H9 (cell line): Measurements from ENCODE around the gene MARS1. TPM values are rescaled to one million over a fixed set of nuclear protein-coding genes. Genes with fewer than 3 reads are reported as not detected.

ENCODE experiments used
- DNase-seq: peaks from one replicate; pipeline ENCODE4 v3.0.0-alpha.2; 2017
- H2AFZ ChIP-seq: one replicate; pipeline ENCODE4 v1.6.1; 2013; ENCODE audit warnings: mild to moderate bottlenecking, low read length, control low read depth, moderate library complexity
- H2AK5ac ChIP-seq: 2 replicates; pipeline ENCODE4 v1.6.1; 2013; ENCODE audit warnings: low read length, control low read depth, mixed read lengths; ENCODE audit not compliant: insufficient read length
- H2BK120ac ChIP-seq: one replicate; pipeline ENCODE4 v1.6.1; 2013; ENCODE audit warnings: low read depth, mild to moderate bottlenecking, low read length, control low read depth, inconsistent platforms; ENCODE audit not compliant: poor library complexity, severe bottlenecking
- H2BK12ac ChIP-seq: 2 replicates; pipeline ENCODE4 v1.6.1; 2013; ENCODE audit warnings: low read length, control low read depth, mixed read lengths, low read depth; ENCODE audit not compliant: insufficient read length
- H2BK15ac ChIP-seq: 2 replicates; pipeline ENCODE4 v1.6.1; 2013; ENCODE audit warnings: low read depth, low read length, control low read depth
- H2BK20ac ChIP-seq: one replicate; pipeline ENCODE4 v1.6.1; 2013; ENCODE audit warnings: low read depth, mild to moderate bottlenecking, low read length, control low read depth, inconsistent platforms; ENCODE audit not compliant: poor library complexity, severe bottlenecking
- H2BK5ac ChIP-seq: 2 replicates; pipeline ENCODE4 v1.6.1; 2013; ENCODE audit warnings: low read length, control low read depth, mixed read lengths; ENCODE audit not compliant: insufficient read length
- H3K14ac ChIP-seq: 2 replicates; pipeline ENCODE4 v1.6.1; 2013; ENCODE audit warnings: low read length, control low read depth; ENCODE audit not compliant: insufficient read depth
- H3K18ac ChIP-seq: 2 replicates; pipeline ENCODE4 v1.6.1; 2013; ENCODE audit warnings: low read depth, mild to moderate bottlenecking, mixed read lengths, low read length, control low read depth; ENCODE audit not compliant: insufficient read length
- H3K23ac ChIP-seq: 2 replicates; pipeline ENCODE4 v1.6.1; 2013; ENCODE audit warnings: low read length, control low read depth, mixed read lengths, low read depth; ENCODE audit not compliant: insufficient read length
- H3K23me2 ChIP-seq: 2 replicates; pipeline ENCODE4 v1.6.1; 2013; ENCODE audit warnings: low read depth, mild to moderate bottlenecking, mixed read lengths, low read length, control low read depth; ENCODE audit not compliant: insufficient read length, poor library complexity, severe bottlenecking
- H3K27ac ChIP-seq: 2 replicates; pipeline ENCODE4 v1.5.1; 2013; ENCODE audit warnings: low read length, control low read depth, mixed read lengths, low read depth; ENCODE audit not compliant: insufficient read length
- H3K27me3 ChIP-seq: 2 replicates; pipeline ENCODE4 v1.6.1; 2013; ENCODE audit warnings: low read length, control low read depth, inconsistent platforms; ENCODE audit not compliant: insufficient read depth
- H3K4ac ChIP-seq: 2 replicates; pipeline ENCODE4 v1.6.1; 2013; ENCODE audit warnings: low read depth, mild to moderate bottlenecking, control low read depth, inconsistent platforms, low read length, moderate library complexity
- H3K4me1 ChIP-seq: 2 replicates; pipeline ENCODE4 v1.6.1; 2013; ENCODE audit warnings: low read length, control low read depth, inconsistent platforms; ENCODE audit not compliant: insufficient read depth
- H3K4me2 ChIP-seq: 2 replicates; pipeline ENCODE4 v1.6.1; 2013; ENCODE audit warnings: low read length, control low read depth, mixed read lengths; ENCODE audit not compliant: insufficient read length, insufficient read depth
- H3K56ac ChIP-seq: 2 replicates; pipeline ENCODE4 v1.6.1; 2013; ENCODE audit warnings: low read depth, mild to moderate bottlenecking, mixed read lengths, low read length, control low read depth; ENCODE audit not compliant: insufficient read length
- H3K79me1 ChIP-seq: 2 replicates; pipeline ENCODE4 v1.6.1; 2013; ENCODE audit warnings: low read depth, mild to moderate bottlenecking, moderate library complexity, low read length, control low read depth, inconsistent platforms; ENCODE audit not compliant: insufficient read depth, poor library complexity, severe bottlenecking
- H3K79me2 ChIP-seq: 2 replicates; pipeline ENCODE4 v1.6.1; 2013; ENCODE audit warnings: low read length, control low read depth, inconsistent platforms; ENCODE audit not compliant: insufficient read depth
- H3K9ac ChIP-seq: 2 replicates; pipeline ENCODE4 v1.6.1; 2013; ENCODE audit warnings: low read length, control low read depth, mixed read lengths; ENCODE audit not compliant: insufficient read length; ENCODE audit errors: extremely low read depth
- H3K9me3 ChIP-seq: one replicate; pipeline ENCODE4 v1.6.1; 2013; ENCODE audit warnings: low read depth, low read length, inconsistent platforms; ENCODE audit not compliant: control insufficient read depth
- H3T11ph ChIP-seq: one replicate; pipeline ENCODE4 v1.6.1; 2013; ENCODE audit warnings: mild to moderate bottlenecking, low read length, control low read depth, inconsistent platforms
- H4K20me1 ChIP-seq: one replicate; pipeline ENCODE4 v1.6.1; 2013; ENCODE audit not compliant: control insufficient read depth, insufficient read length, insufficient read depth
- H4K5ac ChIP-seq: 2 replicates; pipeline ENCODE4 v1.6.1; 2013; ENCODE audit warnings: low read depth, mild to moderate bottlenecking, mixed read lengths, low read length, control low read depth; ENCODE audit not compliant: insufficient read length
- H4K8ac ChIP-seq: replicated peaks from 2 replicates; pipeline ENCODE4 v1.6.1; 2013; ENCODE audit warnings: low read length, control low read depth, mixed read lengths, low read depth; ENCODE audit not compliant: insufficient read length
- H4K91ac ChIP-seq: 2 replicates; pipeline ENCODE4 v1.6.1; 2013; ENCODE audit warnings: low read depth, mild to moderate bottlenecking, moderate library complexity, mixed read lengths, low read length, control low read depth; ENCODE audit not compliant: insufficient read length
- H3K27ac Mint-ChIP-seq, 3 experiments: 2 replicates in 2 of 3; 3 replicates in 1 of 3; pipeline ENCODE4 v1.8.0; 2020 to 2021; ENCODE audit warnings: mixed read lengths in 3 of 3, mild to moderate bottlenecking in 1 of 3, moderate library complexity in 1 of 3
- H3K27me3 Mint-ChIP-seq: 2 replicates; pipeline ENCODE4 v1.8.0; 2021; ENCODE audit warnings: low read depth, mild to moderate bottlenecking, moderate library complexity, mixed read lengths
- H3K36me3 Mint-ChIP-seq, 3 experiments: 2 replicates in 2 of 3; 3 replicates in 1 of 3; pipeline ENCODE4 v1.8.0; 2020 to 2021; ENCODE audit warnings: low read depth in 3 of 3, mixed read lengths in 3 of 3; ENCODE audit not compliant: insufficient read depth in 1 of 3
- H3K4me1 Mint-ChIP-seq, 2 experiments: 2 replicates each; pipeline ENCODE4 v1.8.0; 2020; ENCODE audit warnings: mixed read lengths in 2 of 2
- H3K4me3 Mint-ChIP-seq, 2 experiments: 2 replicates in 1 of 2; 3 replicates in 1 of 2; pipeline ENCODE4 v1.8.0; 2020 to 2021; ENCODE audit warnings: mild to moderate bottlenecking in 2 of 2, mixed read lengths in 2 of 2, moderate library complexity in 1 of 2
- H3K9me3 Mint-ChIP-seq, 2 experiments: 2 replicates in 1 of 2; 3 replicates in 1 of 2; pipeline ENCODE4 v1.8.0; 2020; ENCODE audit warnings: mild to moderate bottlenecking in 2 of 2, mixed read lengths in 2 of 2, moderate library complexity in 1 of 2
- WGBS: extraction: QIAGEN DNeasy Blood & Tissue Kit; methylation state at CpG from one replicate; pipeline ENCODE4 v1.1.7; 2013; ENCODE audit warnings: missing lambda C conversion rate, low lambda C conversion rate, mixed read lengths; ENCODE audit not compliant: insufficient read length; ENCODE audit errors: extremely low coverage; 5-methylcytosine and 5-hydroxymethylcytosine counted together
- total RNA-seq: library from RNA; stranded (reverse); gene quantifications from 2 replicates; pipeline ENCODE4 v1.2.1, GENCODE V29; 2021
- TF ChIP-seq, protein P1 (sequence below): fragments of 200-600 bp; sonication (generic); conservative IDR thresholded peaks from 3 replicates; pipeline ENCODE4 v1.8.0; 2021; ENCODE audit warnings: antibody characterized with exemption, mild to moderate bottlenecking

Gene MARS1
- total RNA-seq, 1 experiment from 2014 or later: 368 TPM

DNA sequence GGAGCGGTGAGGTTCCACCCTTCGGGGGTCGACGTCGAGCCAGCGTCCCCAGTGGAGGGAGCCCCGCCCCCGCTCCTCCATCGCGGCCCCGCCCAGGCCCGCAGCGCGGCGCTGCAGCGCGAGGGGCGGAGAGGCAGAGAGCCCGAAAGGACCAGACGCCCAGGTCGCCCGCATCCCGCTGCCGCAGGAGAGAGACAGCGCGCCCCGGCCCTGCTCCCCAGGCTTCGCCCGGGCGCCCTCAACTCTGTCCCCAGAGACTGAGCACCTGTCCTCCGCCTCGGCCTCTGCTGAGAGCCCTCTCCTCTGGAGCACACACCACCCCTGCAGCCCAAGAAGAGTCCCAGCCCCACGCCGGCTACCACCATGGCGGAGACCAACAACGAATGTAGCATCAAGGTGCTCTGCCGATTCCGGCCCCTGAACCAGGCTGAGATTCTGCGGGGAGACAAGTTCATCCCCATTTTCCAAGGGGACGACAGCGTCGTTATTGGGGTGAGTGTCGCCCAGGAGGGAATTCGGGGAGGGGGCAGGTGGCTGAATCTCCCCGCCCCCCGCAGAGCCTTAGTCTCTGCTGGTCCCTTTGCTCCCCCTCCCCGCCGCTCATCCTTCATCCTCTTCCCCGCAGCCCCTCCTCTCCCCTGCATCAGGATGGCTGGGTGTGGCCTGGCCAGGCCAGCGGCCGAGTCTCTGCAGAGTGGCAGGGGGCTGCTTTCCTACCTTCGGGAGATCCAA lies 62.2 kb downstream of the MARS1 start, which contains the start of gene KIF5A:
Gene KIF5A (plus strand): TSS at position 136 of the 732 bp plus-strand sequence. CDS start 228 bp downstream, at position 364.
- Histone ChIP-seq H3T11ph (no peak within 1 kb of the TSS), H3K23me2 (peaks cover 16% of the 10 kb centered on the region), H3K9ac (no peak within 1 kb of the TSS), H3K23ac (no peak within 1 kb of the TSS), H3K18ac (no peak within 1 kb of the TSS), H3K4ac (no peak within 1 kb of the TSS), H3K79me2 (no peaks in the 10 kb centered on the region; the same call in 1 of the 2 replicates), H3K14ac (no peak within 1 kb of the TSS), H2AFZ (no peak within 1 kb of the TSS), H2BK15ac (no peak within 1 kb of the TSS), H4K5ac (no peak within 1 kb of the TSS), H3K9me3 (no peaks in the 10 kb centered on the region), H3K79me1 (peaks cover 9% of the 10 kb centered on the region), H2BK5ac (no peak within 1 kb of the TSS), H4K91ac (no peak within 1 kb of the TSS), H4K20me1 (no peaks in the 10 kb centered on the region), H2BK12ac (no peak within 1 kb of the TSS), H2AK5ac (no peak within 1 kb of the TSS), H3K27ac (no peak within 1 kb of the TSS), H2BK120ac (no peak within 1 kb of the TSS), H4K8ac (no peak within 1 kb of the TSS), H3K27me3 (no peaks in the 10 kb centered on the region; the same call in 1 of the 2 replicates), H3K4me2 (peak within 1 kb of the TSS; percentile 56), H3K4me1 (peaks cover 11% of the 10 kb centered on the region), H3K56ac (no peak within 1 kb of the TSS), H2BK20ac (no peak within 1 kb of the TSS)
- no peaks in the 10 kb centered on the region for H3K9me3 Mint-ChIP-seq
- H3K36me3 Mint-ChIP-seq: peaks cover 3 to 10% (median 8%) of the 10 kb centered on the region in 3 experiments; a peak in 5 of 7 replicates
- DNase-seq: peak; percentile 86
- TF ChIP-seq, protein P1, sequence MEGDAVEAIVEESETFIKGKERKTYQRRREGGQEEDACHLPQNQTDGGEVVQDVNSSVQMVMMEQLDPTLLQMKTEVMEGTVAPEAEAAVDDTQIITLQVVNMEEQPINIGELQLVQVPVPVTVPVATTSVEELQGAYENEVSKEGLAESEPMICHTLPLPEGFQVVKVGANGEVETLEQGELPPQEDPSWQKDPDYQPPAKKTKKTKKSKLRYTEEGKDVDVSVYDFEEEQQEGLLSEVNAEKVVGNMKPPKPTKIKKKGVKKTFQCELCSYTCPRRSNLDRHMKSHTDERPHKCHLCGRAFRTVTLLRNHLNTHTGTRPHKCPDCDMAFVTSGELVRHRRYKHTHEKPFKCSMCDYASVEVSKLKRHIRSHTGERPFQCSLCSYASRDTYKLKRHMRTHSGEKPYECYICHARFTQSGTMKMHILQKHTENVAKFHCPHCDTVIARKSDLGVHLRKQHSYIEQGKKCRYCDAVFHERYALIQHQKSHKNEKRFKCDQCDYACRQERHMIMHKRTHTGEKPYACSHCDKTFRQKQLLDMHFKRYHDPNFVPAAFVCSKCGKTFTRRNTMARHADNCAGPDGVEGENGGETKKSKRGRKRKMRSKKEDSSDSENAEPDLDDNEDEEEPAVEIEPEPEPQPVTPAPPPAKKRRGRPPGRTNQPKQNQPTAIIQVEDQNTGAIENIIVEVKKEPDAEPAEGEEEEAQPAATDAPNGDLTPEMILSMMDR: no peak
- no CpG with 5 or more reads among the region's 52 CpGs for WGBS
- peak within 1 kb of the TSS; percentile 84 to 89 for H3K4me3 Mint-ChIP-seq
- H3K4me1 Mint-ChIP-seq: peaks cover 51 to 68% of the 10 kb centered on the region in 2 experiments
- H3K27ac Mint-ChIP-seq: peak within 1 kb of the TSS in 2 of 3 experiments; percentile 0 to 66; a peak in 2 of 7 replicates
- peaks cover 22% of the 10 kb centered on the region for H3K27me3 Mint-ChIP-seq
